ENCODE results near the gene CHPF. TPM values are rescaled to one million over a fixed set of nuclear protein-coding genes. Genes with fewer than 3 reads are reported as not detected.
A peak's percentile ranks its signal among the peaks of the same experiment; 100 is the strongest.

Gene CHPF
- total and polyA plus RNA-seq, 2 donors (not counting 1 experiment from before 2014, with no cell fraction given), result 35.8 to 58.8 TPM

DNA sequence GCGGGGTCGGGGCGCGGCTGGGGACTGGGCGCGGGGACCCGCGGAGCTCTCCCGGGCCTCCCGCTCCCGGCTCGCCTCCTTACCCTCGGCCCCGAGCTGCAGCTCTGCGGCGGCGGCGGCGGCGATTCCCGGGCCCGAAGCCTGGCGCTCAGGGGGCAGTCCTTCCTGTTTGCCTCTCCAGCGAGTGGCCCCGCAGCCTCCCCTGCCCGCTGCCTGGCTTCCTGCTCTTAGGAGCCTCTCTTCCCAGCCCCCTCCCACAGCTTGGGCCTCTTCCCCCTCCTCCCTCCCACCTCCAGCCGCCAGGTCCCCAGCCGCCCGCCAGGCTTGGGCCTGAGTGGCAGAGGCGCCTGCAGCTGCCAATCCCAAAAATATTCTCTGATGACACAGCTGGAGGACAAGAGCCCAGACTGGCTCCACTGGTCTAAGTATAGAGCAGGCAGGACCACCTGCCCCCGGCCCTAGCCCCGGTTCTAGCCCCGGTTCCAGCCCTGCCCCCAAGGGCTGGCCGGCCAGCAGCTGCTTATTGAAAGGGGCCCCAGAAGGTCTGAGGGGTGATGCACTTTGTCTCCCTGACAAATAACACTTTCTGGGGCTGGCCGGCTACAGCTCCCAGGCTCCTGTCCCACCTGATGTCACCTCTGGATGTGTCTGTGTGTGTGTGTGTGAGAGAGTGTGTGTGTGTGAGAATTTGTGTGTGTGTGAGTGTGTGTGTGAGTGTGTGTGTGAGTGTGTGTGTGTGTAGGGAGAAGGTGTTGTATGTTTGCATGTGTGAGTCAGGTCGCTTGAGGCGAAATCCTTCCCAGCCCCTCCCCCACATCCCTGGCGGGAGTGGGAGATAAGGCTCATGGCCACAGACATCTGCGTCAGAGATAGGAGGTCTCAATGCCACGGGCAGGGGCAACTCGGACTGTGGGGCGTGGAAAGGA, 28.0 kb upstream of the CHPF start, which contains the start of gene OBSL1:
TSS of gene OBSL1 (minus strand) at position 229 of the 926 bp plus-strand sequence. CDS start 307 bp downstream, outside the sequence.
- H3K9me3 ChIP-seq (ENCODE audit: control insufficient read depth, insufficient read depth, low read depth, low read length), result no peaks in the 10 kb centered on the region
- H3K9ac ChIP-seq (ENCODE audit: insufficient read depth, low read length), result peak within 1 kb of the TSS; percentile 64
- peak; percentile 70 to 81 for DNase-seq (ENCODE audit: low read depth in 2 of 2)
- H3K27ac ChIP-seq (ENCODE audit: insufficient read depth, low read length), result peak within 1 kb of the TSS; percentile 39
- H3K4me2 ChIP-seq (ENCODE audit: extremely low read depth, insufficient read depth, low read length), result peak within 1 kb of the TSS; percentile 68
- H4K20me1 ChIP-seq (ENCODE audit: control insufficient read depth, extremely low read depth, insufficient read depth, low read length), result no peaks in the 10 kb centered on the region
- peak within 1 kb of the TSS; percentile 42 to 68 (median 53) for H3K4me3 ChIP-seq (replicated peaks in 1 of 4; ENCODE audit: control extremely low read depth in 1 of 4, insufficient read depth in 1 of 4, low read depth in 3 of 4, low read length in 4 of 4)
- peaks cover 3% of the 10 kb centered on the region for H3K4me1 ChIP-seq (ENCODE audit: control insufficient read depth, extremely low read depth, insufficient read depth, low read length)
- peak within 1 kb of the TSS; percentile 51 for H2AFZ ChIP-seq (ENCODE audit: low read length)
- peaks cover 7% of the 10 kb centered on the region for H3K27me3 ChIP-seq (ENCODE audit: control insufficient read depth, insufficient read depth, low read length)
- H3K79me2 ChIP-seq (ENCODE audit: control insufficient read depth, insufficient read depth, low read length), result no peaks in the 10 kb centered on the region
- TF ChIP-seq EZH2 (IDR thresholded peaks at IDR 0.05; ENCODE audit: low read length, missing control alignments), result no peak
- TF ChIP-seq, protein P1, sequence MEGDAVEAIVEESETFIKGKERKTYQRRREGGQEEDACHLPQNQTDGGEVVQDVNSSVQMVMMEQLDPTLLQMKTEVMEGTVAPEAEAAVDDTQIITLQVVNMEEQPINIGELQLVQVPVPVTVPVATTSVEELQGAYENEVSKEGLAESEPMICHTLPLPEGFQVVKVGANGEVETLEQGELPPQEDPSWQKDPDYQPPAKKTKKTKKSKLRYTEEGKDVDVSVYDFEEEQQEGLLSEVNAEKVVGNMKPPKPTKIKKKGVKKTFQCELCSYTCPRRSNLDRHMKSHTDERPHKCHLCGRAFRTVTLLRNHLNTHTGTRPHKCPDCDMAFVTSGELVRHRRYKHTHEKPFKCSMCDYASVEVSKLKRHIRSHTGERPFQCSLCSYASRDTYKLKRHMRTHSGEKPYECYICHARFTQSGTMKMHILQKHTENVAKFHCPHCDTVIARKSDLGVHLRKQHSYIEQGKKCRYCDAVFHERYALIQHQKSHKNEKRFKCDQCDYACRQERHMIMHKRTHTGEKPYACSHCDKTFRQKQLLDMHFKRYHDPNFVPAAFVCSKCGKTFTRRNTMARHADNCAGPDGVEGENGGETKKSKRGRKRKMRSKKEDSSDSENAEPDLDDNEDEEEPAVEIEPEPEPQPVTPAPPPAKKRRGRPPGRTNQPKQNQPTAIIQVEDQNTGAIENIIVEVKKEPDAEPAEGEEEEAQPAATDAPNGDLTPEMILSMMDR (conservative IDR thresholded peaks at IDR 0.05 in 1 of 2, IDR thresholded peaks at IDR 0.05 in 1 of 2; ENCODE audit: low read depth in 1 of 2, low read length in 2 of 2), result no peak
- H3K36me3 ChIP-seq (ENCODE audit: control insufficient read depth, insufficient read depth, low read length), result no peaks in the 10 kb centered on the region

DNA sequence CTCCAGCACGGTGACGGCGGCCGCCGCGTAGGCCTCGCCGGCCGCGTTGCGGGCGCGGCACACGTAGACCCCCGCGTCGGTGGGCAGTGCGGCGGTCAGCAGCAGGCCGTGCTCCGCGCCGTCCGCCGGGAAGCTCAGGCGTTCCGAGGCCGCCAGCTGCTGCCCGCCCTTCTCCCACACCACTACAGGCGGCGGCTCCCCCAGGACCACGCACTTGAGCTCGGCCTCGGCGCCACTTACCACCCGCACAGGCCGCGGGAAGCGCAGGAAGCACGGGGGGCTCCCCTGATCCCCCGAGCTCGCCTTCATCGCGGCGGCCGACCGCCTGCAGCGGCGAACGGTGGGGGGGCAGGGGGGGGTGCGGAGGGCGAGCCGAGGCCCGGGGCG, 27.3 kb upstream of the CHPF start:
- H3K36me3 ChIP-seq (ENCODE audit: control insufficient read depth, insufficient read depth, low read length), result no peaks in the 10 kb centered on the region
- no peaks in the 10 kb centered on the region for H4K20me1 ChIP-seq (ENCODE audit: control insufficient read depth, extremely low read depth, insufficient read depth, low read length)
- no peaks in the 10 kb centered on the region for H3K9me3 ChIP-seq (ENCODE audit: control insufficient read depth, insufficient read depth, low read depth, low read length)
- H3K4me2 ChIP-seq (ENCODE audit: extremely low read depth, insufficient read depth, low read length), result peak overlapping the region; percentile 51
- no peaks in the 10 kb centered on the region for H3K79me2 ChIP-seq (ENCODE audit: control insufficient read depth, insufficient read depth, low read length)
- H3K9ac ChIP-seq (ENCODE audit: insufficient read depth, low read length), result peak overlapping the region; percentile 64
- peak overlapping the region; percentile 39 for H3K27ac ChIP-seq (ENCODE audit: insufficient read depth, low read length)
- H3K4me1 ChIP-seq (ENCODE audit: control insufficient read depth, extremely low read depth, insufficient read depth, low read length), result peaks cover 3% of the 10 kb centered on the region
- H3K27me3 ChIP-seq (ENCODE audit: control insufficient read depth, insufficient read depth, low read length), result peaks cover 2% of the 10 kb centered on the region
- DNase-seq (ENCODE audit: low read depth in 2 of 2), result peak; percentile 25 to 42
- peak overlapping the region; percentile 34 to 68 (median 53) for H3K4me3 ChIP-seq (replicated peaks in 1 of 4; ENCODE audit: control extremely low read depth in 1 of 4, insufficient read depth in 1 of 4, low read depth in 3 of 4, low read length in 4 of 4)
- TF ChIP-seq EZH2 (IDR thresholded peaks at IDR 0.05; ENCODE audit: low read length, missing control alignments), result no peak
- TF ChIP-seq, protein P1 (conservative IDR thresholded peaks at IDR 0.05 in 1 of 2, IDR thresholded peaks at IDR 0.05 in 1 of 2; ENCODE audit: low read depth in 1 of 2, low read length in 2 of 2), result no peak
- H2AFZ ChIP-seq (ENCODE audit: low read length), result peak overlapping the region; percentile 51

DNA sequence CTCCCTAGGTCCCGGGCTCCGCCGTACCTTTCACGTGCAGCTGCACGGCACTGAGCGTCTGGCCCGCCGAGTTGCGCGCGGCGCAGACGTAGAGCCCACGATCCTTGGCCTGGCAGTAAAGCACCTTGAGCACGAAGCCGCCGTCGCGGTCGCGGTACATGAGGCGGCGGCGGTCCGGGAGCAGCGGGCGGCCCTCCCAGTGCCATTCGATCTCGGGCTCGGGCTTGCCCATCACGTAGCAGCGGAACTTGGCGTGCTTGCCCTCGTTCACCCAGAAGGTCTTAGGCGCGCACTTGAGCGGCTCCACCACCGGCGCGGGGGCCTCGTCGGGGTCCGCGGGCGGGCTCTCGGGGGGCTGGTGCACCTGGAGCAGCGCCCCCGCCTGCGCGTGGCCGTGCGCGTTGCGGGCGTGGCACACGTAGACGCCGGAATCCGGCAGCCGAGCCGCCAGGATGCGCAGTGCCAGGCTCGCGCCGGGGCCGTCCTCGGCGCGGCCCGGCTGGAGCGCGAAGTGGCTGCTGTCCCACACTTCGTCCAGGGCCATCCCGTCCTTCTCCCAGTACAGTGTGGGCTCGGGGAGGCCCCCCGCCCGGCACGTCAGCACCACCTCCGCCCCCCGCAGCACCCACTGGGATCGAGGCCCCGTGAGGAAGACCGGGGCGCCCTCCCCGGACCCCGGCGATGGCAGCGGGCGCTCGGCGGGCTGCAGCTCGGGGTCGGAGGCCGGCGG, 26.8 kb upstream of the CHPF start:
- Histone ChIP-seq H3K4me3 (replicated peaks in 1 of 4; ENCODE audit: control extremely low read depth in 1 of 4, insufficient read depth in 1 of 4, low read depth in 3 of 4, low read length in 4 of 4) (peak overlapping the region; percentile 35 to 68 (median 53)), H3K4me2 (ENCODE audit: extremely low read depth, insufficient read depth, low read length) (peak overlapping the region; percentile 68), H4K20me1 (ENCODE audit: control insufficient read depth, extremely low read depth, insufficient read depth, low read length) (no peaks in the 10 kb centered on the region), H3K36me3 (ENCODE audit: control insufficient read depth, insufficient read depth, low read length) (no peaks in the 10 kb centered on the region), H2AFZ (ENCODE audit: low read length) (no peak overlapping the region), H3K9me3 (ENCODE audit: control insufficient read depth, insufficient read depth, low read depth, low read length) (no peaks in the 10 kb centered on the region), H3K79me2 (ENCODE audit: control insufficient read depth, insufficient read depth, low read length) (no peaks in the 10 kb centered on the region), H3K27ac (ENCODE audit: insufficient read depth, low read length) (peak overlapping the region; percentile 39), H3K27me3 (ENCODE audit: control insufficient read depth, insufficient read depth, low read length) (no peaks in the 10 kb centered on the region), H3K4me1 (ENCODE audit: control insufficient read depth, extremely low read depth, insufficient read depth, low read length) (peaks cover 3% of the 10 kb centered on the region), H3K9ac (ENCODE audit: insufficient read depth, low read length) (peak overlapping the region; percentile 64)
- peak; percentile 34 to 36 for DNase-seq (ENCODE audit: low read depth in 2 of 2)
- TF ChIP-seq, protein P1 (conservative IDR thresholded peaks at IDR 0.05 in 1 of 2, IDR thresholded peaks at IDR 0.05 in 1 of 2; ENCODE audit: low read depth in 1 of 2, low read length in 2 of 2), result no peak
- no peak for TF ChIP-seq EZH2 (IDR thresholded peaks at IDR 0.05; ENCODE audit: low read length, missing control alignments)
